Measurements from ENCODE around the gene STXBP5.

- TF ChIP-seq CTCF (conservative IDR thresholded peaks at IDR 0.05; ENCODE audit: low read depth, low read length) (no peak), FOS (IDR thresholded peaks at IDR 0.05; ENCODE audit: low read depth, low read length) (no peak), RFX5 (IDR thresholded peaks at IDR 0.05; ENCODE audit: low read depth, low read length) (no peak), CEBPB (IDR thresholded peaks at IDR 0.05; ENCODE audit: low read depth, low read length) (no peak)
These were observed 213.7 kb downstream of the STXBP5 start for GRCh38 chr6:147417954-147418353.

Measured in IMR-90 (cell line).